Subcutaneous abdominal adipose tissue (tissue), 5 donors: Measurements from ENCODE around the gene EPB41L5.
"Not testable (repeated sequence)": the region's sequence is repeated elsewhere in the genome, so short reads cannot be mapped to it uniquely, and the experiment has no call there.

ENCODE experiments used
- H3K27ac ChIP-seq: one replicate; pipeline ENCODE4 v1.7.0; 2013; ENCODE audit warnings: low read depth, mild to moderate bottlenecking, inconsistent platforms, low read length, moderate library complexity
- H3K27me3 ChIP-seq, 5 donors: one replicate each; pipeline ENCODE4 v1.7.0; 2013; ENCODE audit warnings: low read length in 5 of 5, inconsistent platforms in 1 of 5; ENCODE audit not compliant: control insufficient read depth in 5 of 5, insufficient read depth in 4 of 5
- H3K36me3 ChIP-seq, 5 donors: one replicate each; pipeline ENCODE4 v1.7.0; 2013; ENCODE audit warnings: low read length in 5 of 5; ENCODE audit not compliant: control insufficient read depth in 5 of 5, insufficient read depth in 5 of 5
- H3K4me1 ChIP-seq, 5 donors: one replicate each; pipeline ENCODE4 v1.7.0; 2013; ENCODE audit warnings: low read length in 5 of 5, mild to moderate bottlenecking in 3 of 5, moderate library complexity in 1 of 5; ENCODE audit not compliant: control insufficient read depth in 5 of 5, insufficient read depth in 5 of 5
- H3K4me3 ChIP-seq, 5 donors: one replicate each; pipeline ENCODE4 v1.7.0; 2013; ENCODE audit warnings: low read length in 5 of 5, low read depth in 1 of 5
- H3K9ac ChIP-seq, 5 donors: one replicate each; pipeline ENCODE4 v1.7.0; 2013; ENCODE audit warnings: low read length in 5 of 5, mild to moderate bottlenecking in 4 of 5, moderate library complexity in 3 of 5
- H3K9me3 ChIP-seq, 5 donors: one replicate each; pipeline ENCODE4 v1.7.0; 2013; ENCODE audit warnings: low read length in 5 of 5; ENCODE audit not compliant: control insufficient read depth in 5 of 5
- donor health status: healthy.
- donor health status: healthy.
- donor health status: healthy.
- donor health status: healthy.
- donor health status: healthy.

Gene EPB41L5

DNA sequence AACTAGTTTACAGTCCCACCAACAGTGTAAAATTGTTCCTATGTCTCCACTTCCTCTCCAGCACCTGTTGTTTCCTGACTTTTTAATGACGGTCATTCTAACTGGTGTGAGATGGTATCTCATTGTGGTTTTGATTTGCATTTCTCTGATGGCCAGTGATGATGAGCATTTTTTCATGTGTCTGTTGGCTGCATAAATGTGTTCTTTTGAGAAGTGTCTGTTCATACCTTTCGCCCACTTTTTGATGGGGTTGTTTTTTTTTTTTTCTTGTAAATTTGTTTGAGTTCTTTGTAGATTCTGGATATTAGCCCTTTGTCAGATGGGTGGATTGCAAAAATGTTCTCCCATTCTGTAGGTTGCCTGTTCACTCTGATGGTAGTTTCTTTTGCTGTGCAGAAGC is 33.4 kb downstream of the EPB41L5 start:
- not testable (repeated sequence) for H3K9ac ChIP-seq, H3K4me3 ChIP-seq, H3K36me3 ChIP-seq, H3K4me1 ChIP-seq, H3K27ac ChIP-seq, H3K27me3 ChIP-seq
- peaks cover 0 to 10% (median under 1%) of the 10 kb centered on the region in 5 donors for H3K9me3 ChIP-seq

DNA sequence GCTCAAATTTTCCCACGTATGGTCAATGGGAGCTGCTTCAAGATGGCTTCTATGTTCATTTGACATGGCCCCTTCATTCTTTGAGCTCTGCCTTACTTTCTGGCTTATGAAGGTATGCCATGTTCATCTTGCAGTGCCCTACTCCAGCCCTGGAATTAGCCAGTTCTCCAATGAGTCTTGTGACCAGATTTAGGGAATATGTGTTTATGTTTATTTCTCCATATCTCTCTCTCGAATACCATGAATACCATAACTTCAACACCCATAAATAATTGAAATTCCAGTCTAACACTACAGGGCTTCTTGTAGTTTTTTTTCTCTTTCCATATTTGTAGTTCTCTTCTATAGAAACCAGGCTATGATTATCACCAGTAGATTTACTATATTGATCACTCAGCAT is 39.7 kb downstream of the EPB41L5 start:
- Histone ChIP-seq H3K36me3 (no peaks in the 10 kb centered on the region), H3K9ac (no peak overlapping the region), H3K27ac (no peak overlapping the region), H3K27me3 (no peaks in the 10 kb centered on the region), H3K9me3 (peaks cover 0 to 13% (median 5%) of the 10 kb centered on the region in 5 donors), H3K4me3 (no peak overlapping the region), H3K4me1 (no peaks in the 10 kb centered on the region)

DNA sequence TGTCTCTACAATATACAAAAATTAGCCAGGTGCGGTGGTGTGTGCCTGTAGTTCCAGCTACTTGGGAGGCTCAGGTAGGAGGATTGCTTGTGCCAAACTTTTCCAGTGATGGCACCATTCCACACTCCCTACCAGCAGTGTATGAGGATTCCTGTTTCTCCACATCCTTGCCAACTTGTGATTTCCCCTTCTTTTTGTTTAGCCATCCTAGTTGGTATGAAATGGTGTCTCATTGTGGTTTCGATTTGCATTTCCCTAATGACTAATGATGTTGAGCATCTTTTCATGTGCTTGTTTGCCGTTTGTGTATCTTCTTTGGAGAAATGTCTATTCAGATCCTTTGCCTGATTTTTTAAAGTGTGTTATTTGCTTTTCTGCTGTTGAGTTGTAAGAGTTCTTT is 41.0 kb downstream of the EPB41L5 start:
- Histone ChIP-seq H3K27ac (no peak overlapping the region), H3K4me3 (no peak overlapping the region), H3K9ac (no peak overlapping the region), H3K36me3 (no peaks in the 10 kb centered on the region), H3K4me1 (no peaks in the 10 kb centered on the region), H3K27me3 (no peaks in the 10 kb centered on the region), H3K9me3 (peaks cover 0 to 13% (median 5%) of the 10 kb centered on the region in 5 donors)

DNA sequence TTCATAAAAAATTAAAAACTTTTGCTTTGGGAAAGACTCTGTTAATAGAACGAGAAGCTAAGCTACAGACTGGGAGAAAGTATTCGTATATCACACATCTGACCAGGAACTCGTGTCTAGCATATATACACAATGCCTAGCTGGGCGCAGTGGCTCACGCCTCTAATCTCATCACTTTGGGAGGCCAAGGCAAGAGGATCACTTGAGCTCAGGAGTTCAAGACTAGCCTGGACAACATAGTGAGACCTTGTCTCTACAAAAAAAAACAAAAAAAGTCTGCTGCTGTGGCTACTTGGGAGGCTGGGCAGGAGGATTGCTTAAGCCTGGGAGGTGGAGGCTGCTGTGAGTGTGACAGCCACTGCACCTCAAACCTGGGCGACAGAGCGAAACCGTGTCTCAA is 46.6 kb downstream of the EPB41L5 start:
- peaks cover 0 to 2% (median 0%) of the 10 kb centered on the region in 5 donors for H3K9me3 ChIP-seq
- no peak overlapping the region for H3K27ac ChIP-seq
- no peak overlapping the region for H3K4me3 ChIP-seq
- no peak overlapping the region for H3K9ac ChIP-seq
- H3K4me1 ChIP-seq = no peaks in the 10 kb centered on the region
- H3K36me3 ChIP-seq = no peaks in the 10 kb centered on the region
- no peaks in the 10 kb centered on the region for H3K27me3 ChIP-seq

DNA sequence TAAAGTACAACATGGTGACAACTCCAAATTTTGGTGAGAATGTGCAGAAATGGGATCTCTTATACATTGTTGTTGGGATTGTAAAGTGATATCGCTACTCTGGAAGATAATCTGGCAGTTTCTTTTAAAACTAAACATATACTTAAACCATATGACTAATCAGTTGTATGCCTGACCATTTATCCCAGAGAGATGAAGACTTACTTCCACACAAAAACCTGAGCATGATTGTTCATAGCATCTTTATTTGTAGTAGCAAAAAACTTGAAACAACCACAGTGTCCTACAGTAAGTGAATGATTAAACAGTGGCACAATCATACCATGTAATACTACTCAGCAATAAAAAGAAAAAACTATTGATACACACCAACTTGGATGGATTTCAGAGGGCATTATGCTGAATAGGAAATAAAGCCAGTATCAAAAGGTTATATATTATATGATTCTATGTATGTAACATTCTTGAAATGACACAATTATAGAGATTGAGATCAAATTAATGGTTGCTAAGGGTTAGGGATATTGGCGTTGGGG is 47.3 kb downstream of the EPB41L5 start:
- no peaks in the 10 kb centered on the region for H3K36me3 ChIP-seq
- H3K9ac ChIP-seq = no peak overlapping the region
- H3K4me1 ChIP-seq = no peaks in the 10 kb centered on the region
- peaks cover 0 to 2% (median 0%) of the 10 kb centered on the region in 5 donors for H3K9me3 ChIP-seq
- no peak overlapping the region for H3K27ac ChIP-seq
- H3K27me3 ChIP-seq = no peaks in the 10 kb centered on the region
- no peak overlapping the region for H3K4me3 ChIP-seq

DNA sequence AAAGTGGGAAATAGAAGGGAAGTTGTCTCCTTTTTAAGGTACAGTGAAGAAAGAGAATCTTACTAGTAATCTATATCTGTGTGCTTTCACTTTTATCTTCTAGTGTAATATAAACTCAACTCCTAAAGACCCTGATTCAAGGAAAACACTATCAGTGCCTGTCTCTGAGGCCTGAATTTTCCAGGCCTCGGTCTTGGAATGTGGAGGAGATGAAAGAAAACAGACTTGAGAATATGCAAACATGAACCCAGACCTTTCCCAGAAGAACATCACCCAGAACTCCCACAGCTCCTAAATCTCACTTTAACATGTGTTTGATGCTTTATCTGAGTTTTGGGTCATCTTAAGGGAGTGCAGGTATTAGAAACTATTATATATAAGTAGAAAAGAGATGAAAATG is 51.8 kb downstream of the EPB41L5 start:
- Histone ChIP-seq H3K4me3 (no peak overlapping the region), H3K9ac (no peak overlapping the region), H3K9me3 (no peaks in the 10 kb centered on the region), H3K27ac (no peak overlapping the region), H3K27me3 (no peaks in the 10 kb centered on the region), H3K36me3 (no peaks in the 10 kb centered on the region), H3K4me1 (no peaks in the 10 kb centered on the region)

DNA sequence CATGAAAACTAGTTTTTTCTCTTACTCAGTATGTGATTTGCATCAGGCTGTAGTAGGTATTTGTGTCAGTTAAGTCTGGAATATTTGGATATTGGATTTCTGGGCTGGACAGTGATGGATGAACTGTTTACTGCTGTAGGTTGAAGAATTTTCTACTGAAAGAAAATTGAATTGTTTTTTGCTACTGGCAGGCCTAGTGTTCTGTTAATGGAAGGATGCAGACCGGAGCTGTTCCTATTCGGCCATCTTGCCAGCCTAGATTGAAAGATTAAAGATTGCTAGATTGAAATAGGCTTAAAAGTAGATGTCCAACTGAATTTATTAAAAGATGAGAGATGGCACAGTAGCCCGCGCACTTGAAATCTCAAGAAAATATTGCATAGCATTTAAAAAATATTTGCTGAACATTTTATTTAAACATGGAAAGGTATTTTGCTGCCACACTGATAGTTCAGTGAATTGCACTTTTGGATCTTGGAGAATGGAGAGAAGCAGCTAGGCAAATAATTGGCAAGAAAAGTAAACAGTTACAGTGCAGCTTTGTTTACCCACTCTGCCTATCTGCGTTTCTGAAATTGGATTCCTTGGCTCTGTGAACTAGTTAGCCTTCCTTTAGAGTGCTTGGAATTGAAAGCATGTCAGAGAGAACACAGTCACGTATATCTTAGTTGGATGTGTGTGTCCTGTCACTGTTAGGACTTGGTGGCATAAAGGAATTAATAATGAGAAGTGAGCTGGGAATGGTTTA is 54.1 kb downstream of the EPB41L5 start:
- no peaks in the 10 kb centered on the region for H3K27me3 ChIP-seq
- no peak overlapping the region for H3K9ac ChIP-seq
- H3K9me3 ChIP-seq = no peaks in the 10 kb centered on the region
- no peak overlapping the region for H3K27ac ChIP-seq
- H3K36me3 ChIP-seq = no peaks in the 10 kb centered on the region
- no peak overlapping the region for H3K4me3 ChIP-seq
- no peaks in the 10 kb centered on the region for H3K4me1 ChIP-seq

DNA sequence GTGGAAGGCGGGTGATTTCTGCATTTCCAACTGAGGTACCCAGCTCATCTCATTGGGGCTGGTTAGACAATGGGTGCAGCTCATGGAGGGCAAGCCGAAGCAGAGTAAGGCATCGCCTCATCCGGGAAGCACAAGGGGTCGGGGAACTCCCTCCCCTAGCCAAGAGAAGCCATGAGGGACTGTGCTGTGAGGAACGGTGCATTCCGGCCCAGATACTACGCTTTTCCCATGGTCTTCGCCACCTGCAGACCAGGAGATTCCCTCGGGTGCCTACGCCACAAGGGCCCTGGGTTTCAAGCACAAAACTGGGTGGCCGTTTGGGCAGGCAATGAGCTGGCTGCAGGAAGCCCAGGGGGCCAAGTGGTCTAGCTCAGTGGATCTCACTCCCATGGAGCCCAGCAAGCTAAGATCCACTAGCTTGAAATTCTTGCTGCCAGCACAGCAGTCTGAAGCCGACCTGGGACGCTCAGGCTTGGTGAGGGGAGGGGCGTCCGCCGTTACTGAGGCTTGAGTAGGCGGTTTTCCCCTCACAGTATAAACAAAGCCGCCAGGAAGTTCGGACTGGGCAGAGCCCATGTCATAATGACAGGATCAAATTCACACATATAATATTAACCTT is 55.3 kb downstream of the EPB41L5 start:
- not testable (repeated sequence) for H3K9me3 ChIP-seq

DNA sequence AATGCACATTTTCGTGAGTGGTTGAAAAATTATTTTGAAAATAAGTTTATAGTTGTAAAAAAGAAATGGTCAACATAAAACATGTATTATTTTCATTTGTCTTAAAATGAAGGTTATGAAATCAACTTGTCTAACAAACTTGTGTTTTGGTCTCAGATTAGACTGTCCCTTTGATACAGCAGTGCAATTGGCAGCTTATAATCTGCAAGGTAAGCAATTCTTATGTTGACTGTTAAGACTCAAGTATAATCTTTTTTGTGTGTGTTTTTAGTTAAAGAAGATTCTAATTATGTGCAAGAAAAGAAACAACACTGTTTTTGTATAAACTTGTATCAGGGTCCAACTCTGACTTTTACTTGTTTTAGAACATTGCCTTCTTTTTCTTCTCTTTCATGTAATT is 62.7 kb downstream of the EPB41L5 start:
- Histone ChIP-seq H3K27me3 (no peaks in the 10 kb centered on the region), H3K4me1 (no peaks in the 10 kb centered on the region), H3K9ac (no peak overlapping the region), H3K36me3 (peaks cover 0 to 11% (median 7%) of the 10 kb centered on the region in 5 donors), H3K4me3 (no peak overlapping the region), H3K27ac (no peak overlapping the region), H3K9me3 (peaks cover 0 to 1% (median 0%) of the 10 kb centered on the region in 5 donors)

More for the DNA sequence above, 55.3 kb downstream of the EPB41L5 start:
- not testable (repeated sequence) for H3K4me1 ChIP-seq, H3K27ac ChIP-seq, H3K36me3 ChIP-seq, H3K4me3 ChIP-seq, H3K27me3 ChIP-seq, H3K9ac ChIP-seq

DNA sequence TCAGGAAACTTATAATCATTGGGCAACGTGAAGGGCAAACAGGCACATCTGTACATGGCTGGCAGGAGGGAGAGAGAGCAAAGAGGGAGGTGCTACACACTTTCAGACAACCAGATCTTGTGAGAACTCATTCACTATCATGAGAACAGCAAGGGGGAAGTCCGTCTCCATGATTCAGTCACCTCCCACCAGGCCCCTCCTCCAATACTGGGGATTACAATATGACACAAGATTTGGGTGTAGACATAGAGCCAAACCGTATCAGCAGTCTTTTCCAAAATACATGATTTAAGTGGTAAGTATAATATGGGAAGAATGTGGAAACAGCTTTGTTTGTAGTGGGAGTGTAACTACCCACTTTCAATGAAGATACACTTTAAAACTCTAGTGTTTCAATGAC is 65.0 kb downstream of the EPB41L5 start:
- Histone ChIP-seq H3K4me1 (no peaks in the 10 kb centered on the region), H3K27me3 (no peaks in the 10 kb centered on the region)

More for the DNA sequence above, 65.0 kb downstream of the EPB41L5 start:
- peaks cover 0 to 11% (median 7%) of the 10 kb centered on the region in 5 donors for H3K36me3 ChIP-seq
- no peak overlapping the region for H3K9ac ChIP-seq
- H3K27ac ChIP-seq = no peak overlapping the region
- peaks cover 0 to 3% (median 0%) of the 10 kb centered on the region in 5 donors for H3K9me3 ChIP-seq
- no peak overlapping the region for H3K4me3 ChIP-seq
